Neural cell (in vitro differentiated cells): Measurements from ENCODE around the gene TXNDC2.

Experiments
- EP300 ChIP-seq: fragments of 450-650 bp; conservative IDR thresholded peaks from 2 replicates; pipeline ENCODE4 v1.6.1; 2014; ENCODE audit warnings: antibody characterized with exemption, mild to moderate bottlenecking, moderate library complexity; ENCODE audit not compliant: poor library complexity, severe bottlenecking
- EZH2 ChIP-seq: fragments of 200-600, 300-800 bp; shearing (Covaris generic), sonication (generic); IDR thresholded peaks from 2 replicates; pipeline ENCODE4 v1.6.1; 2014; ENCODE audit warnings: antibody characterized with exemption, low read length, borderline replicate concordance, mild to moderate bottlenecking; ENCODE audit not compliant: insufficient read depth, poor library complexity, severe bottlenecking
- POLR2AphosphoS5 ChIP-seq: IDR thresholded peaks from 2 replicates; pipeline ENCODE4 v1.6.1; 2012
- RAD21 ChIP-seq: fragments of 450-650 bp; conservative IDR thresholded peaks from 2 replicates; pipeline ENCODE4 v1.6.1; 2014; ENCODE audit warnings: antibody characterized with exemption, mild to moderate bottlenecking, moderate library complexity
- REST ChIP-seq: IDR thresholded peaks from 2 replicates; pipeline ENCODE4 v1.6.1; 2012; ENCODE audit warnings: borderline replicate concordance
- TF ChIP-seq, protein P1 (sequence below): fragments of 450-650 bp; IDR thresholded peaks from 2 replicates; pipeline ENCODE4 v1.5.1; 2014; ENCODE audit warnings: antibody characterized with exemption, mild to moderate bottlenecking, moderate library complexity; ENCODE audit not compliant: poor library complexity, severe bottlenecking

DNA sequence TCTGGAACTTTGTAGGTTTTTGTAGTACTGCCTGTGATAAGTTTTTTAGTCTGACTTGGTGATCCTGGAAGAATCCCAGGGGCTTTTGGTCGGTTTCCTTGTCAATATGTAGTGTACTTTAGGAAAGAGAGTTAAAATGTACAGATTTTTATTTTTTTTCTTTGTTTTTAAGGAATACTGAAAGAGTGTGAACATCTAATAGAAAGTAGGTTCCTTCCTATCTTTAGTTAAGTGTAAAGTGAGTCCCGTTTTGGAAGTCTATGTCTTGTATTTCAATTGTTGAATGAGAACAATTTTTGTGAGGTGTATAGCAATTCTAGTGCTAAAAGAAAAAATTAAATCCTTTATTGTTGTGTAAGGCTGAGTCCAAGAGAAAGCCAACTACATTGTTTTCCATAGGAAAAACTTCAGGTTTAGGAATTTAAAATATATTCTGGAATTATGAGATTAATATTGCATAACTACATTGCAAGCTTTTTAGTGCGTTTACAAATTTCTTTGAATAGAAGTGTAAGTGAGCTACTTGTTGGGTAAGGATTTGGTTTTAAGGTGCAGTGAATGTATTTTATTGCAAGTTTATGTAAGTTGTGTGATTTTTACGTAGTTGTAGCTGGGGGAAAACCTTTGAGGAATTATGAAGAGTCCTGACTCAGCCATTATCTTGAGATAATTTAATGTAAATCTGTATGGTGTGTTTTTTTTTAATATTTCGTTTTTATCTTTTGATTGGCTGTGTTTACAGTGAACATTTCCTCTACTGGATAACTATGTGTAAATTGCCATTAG, 29.7 kb downstream of the TXNDC2 start:
- TF ChIP-seq, protein P1, sequence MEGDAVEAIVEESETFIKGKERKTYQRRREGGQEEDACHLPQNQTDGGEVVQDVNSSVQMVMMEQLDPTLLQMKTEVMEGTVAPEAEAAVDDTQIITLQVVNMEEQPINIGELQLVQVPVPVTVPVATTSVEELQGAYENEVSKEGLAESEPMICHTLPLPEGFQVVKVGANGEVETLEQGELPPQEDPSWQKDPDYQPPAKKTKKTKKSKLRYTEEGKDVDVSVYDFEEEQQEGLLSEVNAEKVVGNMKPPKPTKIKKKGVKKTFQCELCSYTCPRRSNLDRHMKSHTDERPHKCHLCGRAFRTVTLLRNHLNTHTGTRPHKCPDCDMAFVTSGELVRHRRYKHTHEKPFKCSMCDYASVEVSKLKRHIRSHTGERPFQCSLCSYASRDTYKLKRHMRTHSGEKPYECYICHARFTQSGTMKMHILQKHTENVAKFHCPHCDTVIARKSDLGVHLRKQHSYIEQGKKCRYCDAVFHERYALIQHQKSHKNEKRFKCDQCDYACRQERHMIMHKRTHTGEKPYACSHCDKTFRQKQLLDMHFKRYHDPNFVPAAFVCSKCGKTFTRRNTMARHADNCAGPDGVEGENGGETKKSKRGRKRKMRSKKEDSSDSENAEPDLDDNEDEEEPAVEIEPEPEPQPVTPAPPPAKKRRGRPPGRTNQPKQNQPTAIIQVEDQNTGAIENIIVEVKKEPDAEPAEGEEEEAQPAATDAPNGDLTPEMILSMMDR, result no peak
- TF ChIP-seq EP300 (no peak), EZH2 (no peak), POLR2AphosphoS5 (no peak), REST (no peak), RAD21 (no peak)
